GM19438 (cell line): Measurements from ENCODE around the gene ADAM20.
"Not testable (repeated sequence)": the region's sequence is repeated elsewhere in the genome, so short reads cannot be mapped to it uniquely, and the experiment has no call there.

Experiments
- ATAC-seq: cut with Tn5 transposase; IDR thresholded peaks from one replicate; pipeline ENCODE4 v1.9.1; 2021; ENCODE audit warnings: low read depth; ENCODE audit not compliant: unreplicated experiment

Gene ADAM20

GRCh38 chr14:70534904-70535303, at the start of gene ADAM20:
Gene ADAM20, minus strand, starts transcription at chr14:70535004. Its CDS starts 10,247 bp downstream, at chr14:70524757.
- no peak for ATAC-seq

- ATAC-seq: no peak
Measured at GRCh38 chr14:70576891-70577290, 42.1 kb upstream of the ADAM20 start.

GRCh38 chr14:70573050-70573449, 38.2 kb upstream of the ADAM20 start:
- no peak for ATAC-seq

- ATAC-seq: no peak
Measured at GRCh38 chr14:70571139-70571538, 36.3 kb upstream of the ADAM20 start.

- ATAC-seq: no peak
Measured at GRCh38 chr14:70567791-70568190, 33.0 kb upstream of the ADAM20 start.

- no peak for ATAC-seq
Measured at GRCh38 chr14:70563869-70564268, 29.1 kb upstream of the ADAM20 start.

GRCh38 chr14:70563417-70563816, 28.6 kb upstream of the ADAM20 start:
- no peak for ATAC-seq

GRCh38 chr14:70558356-70558755, 23.6 kb upstream of the ADAM20 start:
- no peak for ATAC-seq

GRCh38 chr14:70555890-70556289, 21.1 kb upstream of the ADAM20 start:
- ATAC-seq: no peak

GRCh38 chr14:70538087-70538486, 3.3 kb upstream of the ADAM20 start:
- no peak for ATAC-seq

- no peak for ATAC-seq
Measured at GRCh38 chr14:70536830-70537229, 2.0 kb upstream of the ADAM20 start.

- ATAC-seq: no peak
Measured at GRCh38 chr14:70530417-70530816, 4.4 kb downstream of the ADAM20 start.

GRCh38 chr14:70527501-70528105, 7.2 kb downstream of the ADAM20 start:
- ATAC-seq: no peak

GRCh38 chr14:70525691-70526090, 9.1 kb downstream of the ADAM20 start:
- ATAC-seq: no peak

GRCh38 chr14:70515811-70516210, 19.0 kb downstream of the ADAM20 start:
- no peak for ATAC-seq

GRCh38 chr14:70514168-70515069, 20.4 kb downstream of the ADAM20 start:
- ATAC-seq: no peak

GRCh38 chr14:70498191-70498590, 36.6 kb downstream of the ADAM20 start:
- no peak for ATAC-seq

- no peak for ATAC-seq
Measured at GRCh38 chr14:70489579-70490200, 45.1 kb downstream of the ADAM20 start.

GRCh38 chr14:70477356-70478105, 57.3 kb downstream of the ADAM20 start:
- ATAC-seq: not testable (repeated sequence)

GRCh38 chr14:70475459-70475858, 59.3 kb downstream of the ADAM20 start:
- ATAC-seq: not testable (repeated sequence)

- no peak for ATAC-seq
Measured at GRCh38 chr14:70473825-70474224, 61.0 kb downstream of the ADAM20 start.
